Hematopoietic multipotent progenitor cell treated with erythropoietin and hydrocortisone succinate and interleukin-3 and kit ligand, for 4 days (in vitro differentiated cells): ENCODE data around the gene TMEM132D.
"Not testable (repeated sequence)": the region's sequence is repeated elsewhere in the genome, so short reads cannot be mapped to it uniquely, and the experiment has no call there.

Experiments
- DNase-seq: peaks from one replicate; pipeline ENCODE4 v3.0.0-alpha.2; 2015

The TMEM132D gene

DNA sequence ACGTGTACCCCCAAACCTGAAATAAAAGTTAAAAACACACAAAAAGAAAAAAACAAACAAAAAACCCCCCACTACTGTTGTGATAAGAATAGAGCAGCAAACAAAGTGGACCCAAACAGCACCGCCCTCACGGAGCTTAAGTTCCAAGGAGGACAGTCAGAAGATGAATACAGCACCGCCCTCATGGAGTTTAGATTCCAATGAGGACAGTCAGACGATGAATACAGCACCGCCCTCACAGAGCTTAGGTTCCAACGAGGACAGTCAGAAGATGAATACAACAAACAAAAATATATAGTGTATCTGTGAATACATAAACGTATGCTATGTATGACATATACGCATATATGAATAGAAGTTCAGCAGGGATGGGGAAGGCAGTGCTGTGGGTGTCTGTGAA, 696.7 kb downstream of the TMEM132D start:
- DNase-seq = no peak

GRCh38 chr12:129203456-129203855, 700.4 kb downstream of the TMEM132D start:
- no peak for DNase-seq

GRCh38 chr12:129202109-129202814, 701.6 kb downstream of the TMEM132D start:
- no peak for DNase-seq

DNA sequence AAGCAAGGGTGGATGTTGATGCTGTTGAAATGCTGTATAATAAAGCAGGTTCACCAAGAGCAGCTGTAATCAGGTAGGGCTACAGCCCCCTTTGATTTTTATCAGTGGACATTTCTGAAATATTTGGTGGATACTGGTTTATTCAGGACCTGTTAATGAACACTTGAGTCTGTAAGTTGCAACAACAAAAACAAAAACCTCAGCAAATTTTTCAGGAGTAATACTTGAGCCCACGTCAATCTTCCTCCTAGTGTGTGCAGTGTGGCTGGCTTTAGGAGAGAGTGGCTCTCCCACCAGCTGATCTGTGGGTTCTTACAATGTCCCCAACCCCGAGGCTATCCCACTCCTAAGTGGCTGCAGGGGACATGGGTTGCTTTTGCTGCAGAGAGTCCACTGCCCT, 702.8 kb downstream of the TMEM132D start:
- DNase-seq = no peak

GRCh38 chr12:129200576-129200975, 703.2 kb downstream of the TMEM132D start:
- DNase-seq = no peak

- no peak for DNase-seq
Measured at GRCh38 chr12:129196927-129197326, 706.9 kb downstream of the TMEM132D start.

DNA sequence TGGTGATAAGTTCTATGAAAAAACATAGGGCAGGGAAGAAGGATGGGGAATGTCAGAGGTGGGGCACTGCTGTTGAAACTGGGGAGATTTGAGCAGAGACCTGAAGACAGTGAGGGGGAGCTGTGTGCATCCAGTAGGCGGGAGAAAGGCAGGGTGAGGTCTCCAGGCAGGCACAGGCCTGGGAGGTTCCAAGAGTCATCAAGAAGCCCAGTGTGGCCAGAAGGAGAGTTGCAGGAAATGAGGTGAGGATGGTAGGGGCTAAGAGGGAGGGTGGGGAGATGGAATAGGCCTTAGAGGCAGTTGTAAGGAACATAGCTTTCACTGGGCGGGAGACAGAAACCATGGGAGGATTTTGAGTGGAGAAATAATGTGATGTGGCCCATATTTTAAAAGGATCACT, 708.7 kb downstream of the TMEM132D start:
- no peak for DNase-seq

DNA sequence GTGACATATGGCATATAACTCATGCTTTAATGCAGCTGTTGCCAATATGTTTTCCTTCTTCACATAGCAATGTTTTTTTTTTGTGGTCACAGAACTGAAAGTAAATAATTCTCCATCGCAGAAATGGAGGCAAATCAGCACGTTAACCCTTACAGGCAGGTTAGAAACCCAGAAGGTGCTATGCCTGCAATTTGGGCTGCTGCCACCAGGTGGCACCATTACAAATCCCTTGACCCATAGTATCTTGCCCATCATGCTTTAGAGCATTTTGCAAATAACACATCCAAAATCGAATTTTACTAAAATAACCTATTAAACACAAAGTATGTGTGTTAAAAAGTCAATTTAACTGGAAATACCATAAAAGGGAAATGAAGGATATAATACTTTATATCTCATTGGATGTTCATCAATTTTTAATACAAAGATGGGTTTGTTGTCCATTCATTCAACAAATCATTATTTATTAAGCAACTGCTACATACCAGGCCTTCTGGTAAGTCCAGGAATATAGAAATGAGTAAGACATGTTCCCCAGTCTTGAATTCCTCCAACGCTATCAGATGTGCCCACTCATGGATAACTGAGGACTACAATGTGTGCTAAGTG, 710.5 kb downstream of the TMEM132D start:
- DNase-seq = peak; percentile 35

- DNase-seq = no peak
Measured at GRCh38 chr12:129190827-129191226, 713.0 kb downstream of the TMEM132D start.

DNA sequence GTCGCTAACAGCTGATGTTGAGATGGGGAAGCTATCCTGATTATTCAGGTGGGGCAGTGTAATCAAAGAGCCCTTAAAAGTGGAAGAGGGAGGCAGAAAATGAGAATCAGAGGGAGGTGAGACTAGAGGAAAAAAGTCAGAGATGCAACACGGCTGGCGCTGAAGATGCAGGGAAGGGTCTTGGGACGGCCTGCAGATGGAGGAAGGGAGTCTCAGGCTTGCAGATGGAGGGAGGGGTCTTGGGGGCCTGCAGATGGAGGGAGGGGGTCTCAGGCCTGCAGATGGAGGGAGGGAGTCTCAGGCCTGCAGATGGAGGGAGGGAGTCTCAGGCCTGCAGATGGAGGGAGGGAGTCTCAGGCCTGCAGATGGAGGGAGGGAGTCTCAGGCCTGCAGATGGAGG, 713.9 kb downstream of the TMEM132D start:
- not testable (repeated sequence) for DNase-seq

GRCh38 chr12:129186952-129187351, 716.9 kb downstream of the TMEM132D start:
- DNase-seq = peak; percentile 5

DNA sequence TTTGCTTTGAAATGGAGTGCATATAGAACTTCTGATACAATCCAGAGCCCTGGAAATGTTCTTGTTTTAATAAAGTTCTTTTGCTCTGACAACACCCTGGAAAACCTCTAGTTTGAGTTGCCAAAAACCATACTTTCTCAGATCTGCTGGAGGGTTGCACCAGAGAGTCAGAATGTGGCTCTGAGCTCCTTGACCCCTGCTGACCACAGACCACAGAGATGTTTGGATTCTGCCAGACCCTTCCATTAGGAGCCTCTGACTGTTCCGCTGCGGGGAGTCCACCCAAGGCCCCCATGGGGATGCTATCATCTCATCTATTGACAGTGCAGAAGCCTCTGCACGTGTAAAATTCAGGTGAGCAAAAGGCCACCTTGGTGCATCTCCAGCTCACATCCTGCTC, 718.0 kb downstream of the TMEM132D start:
- no peak for DNase-seq

- DNase-seq = no peak
Measured at GRCh38 chr12:129184127-129184928, 719.5 kb downstream of the TMEM132D start.

- no peak for DNase-seq
Measured at GRCh38 chr12:129179941-129180553, 723.8 kb downstream of the TMEM132D start.

- DNase-seq = no peak
Measured at GRCh38 chr12:129169928-129170327, 733.9 kb downstream of the TMEM132D start.

DNA sequence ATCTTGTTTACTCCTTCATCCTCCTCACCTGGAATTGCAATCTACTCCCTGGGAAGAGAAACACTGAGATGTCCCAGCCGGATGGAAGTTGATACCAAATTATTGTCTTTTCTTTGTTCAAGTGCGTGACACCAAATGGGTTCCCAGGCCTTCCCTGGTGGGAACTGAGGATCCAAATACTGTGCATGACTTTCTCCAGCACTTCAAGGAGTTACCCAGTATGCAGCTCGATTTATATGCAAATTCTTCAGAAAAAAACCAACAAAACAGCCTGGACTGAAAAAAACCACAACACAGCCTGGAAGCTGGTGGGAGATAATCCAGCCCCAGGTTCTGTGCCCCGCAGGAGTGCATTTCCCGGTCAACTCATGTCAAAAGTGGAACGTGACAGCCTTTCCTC, 740.0 kb downstream of the TMEM132D start:
- DNase-seq = no peak

DNA sequence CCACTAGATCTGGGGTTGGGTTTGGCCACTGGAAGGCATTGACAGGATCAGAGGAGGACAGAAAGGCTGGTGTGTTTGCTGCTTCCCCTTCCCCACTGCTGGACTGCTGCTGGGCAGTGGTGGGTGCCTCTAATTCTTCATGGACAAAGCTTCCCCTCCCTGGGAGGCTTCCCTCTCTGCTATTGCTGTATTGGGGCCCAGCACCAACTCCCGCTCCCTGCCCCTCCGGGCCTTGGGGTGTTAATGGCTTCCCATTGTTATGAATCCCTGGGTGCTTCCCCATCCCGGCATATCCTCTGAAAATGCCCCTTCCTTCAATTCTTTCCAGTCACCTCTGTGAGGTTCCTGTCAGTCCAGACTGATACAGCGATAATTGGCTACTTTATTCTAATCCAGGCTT, 740.4 kb downstream of the TMEM132D start:
- DNase-seq = no peak

- DNase-seq = no peak
Measured at GRCh38 chr12:129162805-129163204, 741.0 kb downstream of the TMEM132D start.

- no peak for DNase-seq
Measured at GRCh38 chr12:129161511-129161910, 742.3 kb downstream of the TMEM132D start.

DNA sequence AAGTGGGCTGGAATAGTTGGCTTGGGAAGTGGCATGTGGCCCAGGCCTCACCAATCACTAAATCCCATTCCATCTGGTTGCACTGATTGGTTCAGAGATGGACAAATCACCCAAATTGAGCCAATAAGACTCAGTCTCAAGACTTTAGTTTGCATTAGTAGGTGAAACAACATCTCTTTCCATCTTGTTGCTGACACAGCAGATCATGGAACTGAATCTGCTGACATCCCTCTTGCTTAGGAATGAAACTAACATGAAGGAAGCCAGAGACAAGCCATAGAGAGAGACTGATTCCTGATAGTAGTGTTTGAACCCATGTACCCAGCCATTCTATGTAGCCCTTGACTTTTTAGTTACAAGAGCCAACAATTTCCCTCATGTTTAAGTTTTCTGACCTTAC, 743.5 kb downstream of the TMEM132D start:
- no peak for DNase-seq

DNA sequence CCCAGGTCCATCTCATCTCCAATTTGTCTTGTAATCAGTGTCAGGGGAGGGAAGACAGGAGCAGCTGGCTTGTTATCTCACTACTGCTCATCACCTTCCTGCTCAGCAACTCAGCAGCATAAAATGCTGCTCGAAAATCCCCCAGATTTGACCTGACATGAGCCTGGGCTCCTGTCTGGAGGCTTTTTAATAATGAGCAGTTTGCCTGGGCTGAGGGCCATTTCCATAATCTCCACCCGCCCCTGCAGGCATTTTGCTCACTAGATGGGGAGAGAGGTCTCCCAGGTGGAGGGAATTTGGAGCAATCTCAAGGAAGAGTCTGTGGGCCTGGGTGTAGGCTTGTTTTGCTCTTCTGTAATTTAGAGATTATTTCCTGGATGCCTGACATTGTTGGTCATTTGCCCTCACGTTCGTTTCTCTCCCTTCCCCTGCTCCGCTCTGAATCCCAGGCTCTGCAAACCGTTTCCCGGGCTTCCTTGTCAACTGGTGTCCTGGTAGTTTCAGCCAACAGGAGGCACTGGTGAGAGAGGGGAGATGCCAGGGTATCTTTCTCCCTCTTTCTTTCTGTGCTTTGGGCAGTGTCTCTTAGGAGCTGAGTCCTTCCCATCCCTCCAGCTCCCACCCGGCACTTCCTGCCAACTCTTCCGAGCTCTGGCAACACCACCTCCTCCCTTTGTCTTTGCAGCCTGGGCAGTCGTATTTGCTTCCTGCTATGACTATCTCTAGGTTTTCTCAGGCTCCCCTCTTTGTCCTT, 751.3 kb downstream of the TMEM132D start:
- DNase-seq = no peak

DNA sequence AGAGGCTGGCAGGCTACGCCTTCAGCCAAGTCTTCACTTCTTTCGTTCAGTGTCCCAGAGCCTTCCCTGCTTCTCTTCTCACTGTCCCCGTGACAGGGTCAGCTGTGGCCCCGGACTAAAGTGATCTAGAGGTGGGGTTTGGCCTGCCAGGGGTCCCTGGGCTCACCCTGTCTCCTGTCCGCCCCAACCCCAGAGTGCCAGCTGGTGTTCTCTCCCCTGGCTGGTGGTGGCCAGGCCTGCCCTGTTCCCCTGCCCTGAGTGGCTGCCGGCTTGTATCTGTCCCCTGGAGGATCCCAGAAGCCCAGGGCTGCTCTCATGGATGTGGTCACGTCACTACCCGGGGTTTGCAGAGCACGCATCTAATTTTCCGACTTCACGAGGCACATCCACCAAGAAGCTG, 753.1 kb downstream of the TMEM132D start:
- no peak for DNase-seq

- no peak for DNase-seq
Measured at GRCh38 chr12:129145381-129145780, 758.4 kb downstream of the TMEM132D start.
